ENCODE results near the gene DPP7. TPM values are rescaled to one million over a fixed set of nuclear protein-coding genes. Genes with fewer than 3 reads are reported as not detected.
A peak's percentile ranks its signal among the peaks of the same experiment; 100 is the strongest.

DPP7 gene
- total and polyA plus RNA-seq, 8 donors = 87.3 to 526 (median 104) TPM

GRCh38 chr9:137075275-137075775, 39.2 kb downstream of the DPP7 start:
- FAIRE-seq (no peak), DNase-seq (no peak), ATAC-seq (no peak)
- no peaks in the 10 kb centered on the region for H3K9me3 ChIP-seq
- no peaks in the 10 kb centered on the region for H3K36me3 ChIP-seq
- no peaks in the 10 kb centered on the region for H3K27me3 ChIP-seq
- peaks cover 0 to 16% (median 8%) of the 10 kb centered on the region in 3 donors for H3K4me1 ChIP-seq
- no peak for TF ChIP-seq CTCF (IDR thresholded peaks at IDR 0.05)
- H3K27ac ChIP-seq = no peak overlapping the region
- no peak overlapping the region for H3K4me3 ChIP-seq
- 79 to 85% methylated on average over 12 of the region's 12 CpGs for WGBS, 2 donors
- intact Hi-C loops (cut with DNase I) = no loop called here

DNA sequence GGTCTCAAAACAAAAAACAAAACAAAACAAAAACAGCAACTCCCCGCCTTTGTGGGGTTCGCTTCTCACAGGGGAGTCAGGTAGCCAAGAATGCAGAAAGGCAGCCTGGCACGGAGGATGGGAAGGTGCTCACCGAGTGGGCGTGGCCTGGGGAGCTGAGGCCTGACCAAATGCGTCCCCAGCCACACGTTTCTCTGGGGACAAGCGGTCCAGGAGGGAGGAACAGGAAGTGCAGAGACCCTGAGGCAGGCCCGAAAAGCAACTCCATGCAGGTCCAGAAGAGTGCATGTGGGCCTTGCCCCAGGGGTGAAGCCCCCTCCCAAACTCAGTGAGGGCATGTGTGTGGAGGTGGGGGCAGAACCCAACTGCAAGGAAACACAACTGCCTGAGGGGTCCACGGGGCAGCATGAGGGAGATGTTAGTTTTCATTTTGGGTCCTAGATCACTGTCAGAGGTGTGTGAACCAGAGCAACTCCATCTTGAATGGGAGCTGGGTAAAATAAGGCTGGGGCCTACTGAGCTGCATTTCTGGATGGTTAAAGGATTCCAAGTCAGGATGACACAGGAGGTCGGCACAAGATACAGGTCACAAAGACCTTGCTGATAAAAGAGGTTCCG, 39.8 kb downstream of the DPP7 start:
- 83 to 89% methylated on average over 12 of the region's 12 CpGs for WGBS, 2 donors
- DNase-seq = no peak
- Histone ChIP-seq H3K9me3 (no peaks in the 10 kb centered on the region), H3K27me3 (no peaks in the 10 kb centered on the region), H3K4me1 (peaks cover 0 to 16% (median 9%) of the 10 kb centered on the region in 3 donors), H3K27ac (no peak overlapping the region), H3K36me3 (no peaks in the 10 kb centered on the region), H3K4me3 (no peak overlapping the region)
- TF ChIP-seq CTCF (IDR thresholded peaks at IDR 0.05) = no peak
- intact Hi-C loops (cut with DNase I) = no loop called here
- ATAC-seq = no peak
- FAIRE-seq = no peak

DNA sequence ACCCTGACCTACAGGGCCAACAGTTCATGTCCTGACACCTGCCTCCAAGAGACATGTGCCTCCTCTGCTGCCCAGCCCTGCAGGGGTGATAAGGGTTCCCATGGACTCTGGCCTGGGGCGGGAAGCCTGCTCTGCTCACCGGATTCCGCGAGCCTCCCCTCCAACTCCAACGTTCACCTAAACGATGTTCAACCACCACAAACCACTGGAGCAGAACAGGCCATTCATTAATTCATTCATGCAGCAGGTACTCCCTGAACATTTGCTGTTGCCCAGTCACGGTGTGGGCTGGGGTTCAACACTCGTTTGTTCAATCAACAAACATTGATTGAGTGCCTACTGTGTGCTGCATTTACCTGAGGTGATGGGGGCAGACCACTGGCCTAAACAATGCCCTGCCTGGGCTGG, 40.5 kb downstream of the DPP7 start:
- H3K9me3 ChIP-seq = no peaks in the 10 kb centered on the region
- peak in 1 of 6 donors; percentile 15 for DNase-seq
- H3K27ac ChIP-seq = no peak overlapping the region
- no peaks in the 10 kb centered on the region for H3K36me3 ChIP-seq
- no peak for TF ChIP-seq CTCF (IDR thresholded peaks at IDR 0.05)
- 70 to 72% methylated on average over 8 of the region's 8 CpGs for WGBS, 2 donors
- intact Hi-C loops (cut with DNase I) = no loop called here
- no peak overlapping the region for H3K4me3 ChIP-seq
- H3K27me3 ChIP-seq = no peaks in the 10 kb centered on the region
- no peak for FAIRE-seq
- peaks cover 0 to 21% (median 13%) of the 10 kb centered on the region in 3 donors for H3K4me1 ChIP-seq
- no peak for ATAC-seq

DNA sequence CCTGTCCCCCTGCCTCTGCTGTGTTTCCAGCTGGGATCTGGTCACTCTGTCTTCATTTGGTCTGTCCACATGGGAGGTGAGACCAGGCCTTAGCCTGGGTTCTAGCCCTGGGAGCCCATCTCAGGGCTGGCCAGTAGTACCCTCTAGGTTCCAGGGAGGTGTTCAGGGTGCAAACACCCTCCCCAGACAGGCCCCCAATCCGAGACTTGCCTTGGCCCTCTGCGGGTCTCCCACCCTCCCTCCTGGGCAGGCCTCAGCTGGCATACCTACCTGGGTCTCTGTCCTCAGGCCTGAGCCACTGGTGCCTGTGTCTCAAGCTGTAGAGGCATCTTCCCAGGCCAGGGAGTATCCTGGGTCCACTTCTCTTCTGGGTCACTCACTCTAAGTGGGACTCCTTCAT, 43.3 kb downstream of the DPP7 start:
- Histone ChIP-seq H3K27me3 (no peaks in the 10 kb centered on the region), H3K27ac (peak overlapping the region in 3 of 4 donors; percentile 73 to 86 (median 84)), H3K36me3 (no peaks in the 10 kb centered on the region), H3K9me3 (no peaks in the 10 kb centered on the region), H3K4me3 (peak overlapping the region in 2 of 4 donors; percentile 30 to 49), H3K4me1 (peaks cover 0 to 13% (median 13%) of the 10 kb centered on the region in 3 donors)
- DNase-seq (peak in 2 of 6 donors; percentile 25 to 74), ATAC-seq (no peak), FAIRE-seq (no peak)
- TF ChIP-seq CTCF (IDR thresholded peaks at IDR 0.05) = no peak
- intact Hi-C loops (cut with DNase I) = no loop called here
- 76 to 82% methylated on average over 2 of the region's 2 CpGs for WGBS, 2 donors

DNA sequence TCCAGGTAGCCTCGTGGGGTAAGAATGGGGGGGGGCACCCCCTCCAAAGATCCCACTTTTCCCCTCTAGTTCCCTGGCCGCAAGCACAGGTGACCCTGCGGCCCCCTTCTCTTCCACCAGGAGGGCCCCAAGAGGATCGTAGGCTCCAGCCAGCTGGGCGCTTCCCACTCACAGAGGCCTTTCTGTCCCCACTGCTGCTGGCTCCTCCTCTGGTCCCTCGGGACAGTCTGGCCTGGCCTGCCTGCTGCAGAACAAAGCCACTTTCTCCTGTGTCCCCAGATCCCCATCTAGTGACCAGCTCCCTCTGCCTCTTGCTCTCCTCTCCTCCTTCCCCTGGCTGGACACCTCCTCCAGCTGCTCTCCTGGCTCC, 43.6 kb downstream of the DPP7 start:
- no peaks in the 10 kb centered on the region for H3K27me3 ChIP-seq
- H3K27ac ChIP-seq = peak overlapping the region; percentile 54 to 86 (median 78)
- intact Hi-C loops (cut with DNase I) = no loop called here
- peak overlapping the region in 2 of 4 donors; percentile 30 to 49 for H3K4me3 ChIP-seq
- FAIRE-seq = no peak
- H3K4me1 ChIP-seq = peaks cover 0 to 13% (median 13%) of the 10 kb centered on the region in 3 donors
- 5% methylated on average over 5 to 6 of the region's 6 CpGs for WGBS, 2 donors
- H3K9me3 ChIP-seq = no peaks in the 10 kb centered on the region
- DNase-seq = peak in 3 of 6 donors; percentile 54 to 83 (median 62)
- ATAC-seq = peak; percentile 50 to 61 (median 52)
- no peaks in the 10 kb centered on the region for H3K36me3 ChIP-seq
- TF ChIP-seq CTCF (IDR thresholded peaks at IDR 0.05) = peak in 1 of 4 donors; percentile 11

All from pancreas (tissue), 10 donors.